ENCODE measurements around the gene PPFIA2. TPM values are rescaled to one million over a fixed set of nuclear protein-coding genes. Genes with fewer than 3 reads are reported as not detected.

The PPFIA2 gene
- total and polyA plus RNA-seq, 9 of the 15 experiments (the other 6 are each of a cell fraction or from before 2014, with no cell fraction given) = not detected

- TF ChIP-seq ERF (CRISPR knock-in tag; IDR thresholded peaks at IDR 0.05) (no peak), UBTF (IDR thresholded peaks at IDR 0.05; ENCODE audit: borderline replicate concordance in 1 of 2, low read depth in 2 of 2, low read length in 2 of 2) (no peak), RBM17 (IDR thresholded peaks at IDR 0.05; ENCODE audit: borderline replicate concordance, low read depth, low read length) (no peak), ATF3 (IDR thresholded peaks at IDR 0.05) (no peak), ATF3 (CRISPR knock-in tag; conservative IDR thresholded peaks at IDR 0.05) (no peak), SRF (CRISPR knock-in tag; IDR thresholded peaks at IDR 0.05) (no peak), ETS1 (conservative IDR thresholded peaks at IDR 0.05; ENCODE audit: control insufficient read depth, low read depth, low read length) (no peak), ZBTB12 (CRISPR knock-in tag; IDR thresholded peaks at IDR 0.05) (no peak), ZSCAN32 (CRISPR knock-in tag; IDR thresholded peaks at IDR 0.05) (no peak), NR3C1 (CRISPR knock-in tag; IDR thresholded peaks at IDR 0.05) (no peak), SAFB (IDR thresholded peaks at IDR 0.05; ENCODE audit: borderline replicate concordance, low read depth, low read length) (no peak), GTF2B (IDR thresholded peaks at IDR 0.05; ENCODE audit: extremely low read depth, insufficient read length) (no peak), ZNF586 (CRISPR knock-in tag; conservative IDR thresholded peaks at IDR 0.05) (no peak), SUPT5H (IDR thresholded peaks at IDR 0.05) (no peak), AFF1 (IDR thresholded peaks at IDR 0.05; ENCODE audit: low read depth in 1 of 2, partially characterized antibody in 2 of 2) (no peak), NFYB (IDR thresholded peaks at IDR 0.05; ENCODE audit: extremely low read depth, insufficient read length) (no peak)
Measured at GRCh38 chr12:81518638-81519037, 240.5 kb downstream of the PPFIA2 start (continued).
